Measurements from ENCODE around the gene BCAT1.
"Not testable (repeated sequence)": the region's sequence is repeated elsewhere in the genome, so short reads cannot be mapped to it uniquely, and the experiment has no call there.

The BCAT1 gene

DNA sequence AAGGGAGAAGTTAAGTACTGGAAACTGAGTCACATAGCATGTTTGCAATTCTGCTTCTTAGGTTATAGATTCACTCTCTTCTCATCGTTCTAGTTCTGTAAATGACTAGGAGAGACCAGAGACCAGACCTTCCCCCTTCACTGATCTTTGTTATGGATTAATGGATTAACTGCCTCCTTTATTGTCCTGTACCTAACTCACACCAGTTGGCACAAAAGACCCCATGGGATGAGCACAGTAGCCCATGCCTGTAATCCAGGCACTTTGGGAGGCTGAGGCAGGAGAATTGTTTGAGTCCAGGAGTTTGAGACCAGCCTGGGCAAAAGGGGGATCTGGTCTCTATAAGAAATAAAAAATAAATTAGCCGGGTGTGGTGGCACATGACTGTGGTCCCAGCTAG lies 20.8 kb downstream of the BCAT1 start:
- DNase-seq (ENCODE audit: low read depth, low spot score) = no peak

DNA sequence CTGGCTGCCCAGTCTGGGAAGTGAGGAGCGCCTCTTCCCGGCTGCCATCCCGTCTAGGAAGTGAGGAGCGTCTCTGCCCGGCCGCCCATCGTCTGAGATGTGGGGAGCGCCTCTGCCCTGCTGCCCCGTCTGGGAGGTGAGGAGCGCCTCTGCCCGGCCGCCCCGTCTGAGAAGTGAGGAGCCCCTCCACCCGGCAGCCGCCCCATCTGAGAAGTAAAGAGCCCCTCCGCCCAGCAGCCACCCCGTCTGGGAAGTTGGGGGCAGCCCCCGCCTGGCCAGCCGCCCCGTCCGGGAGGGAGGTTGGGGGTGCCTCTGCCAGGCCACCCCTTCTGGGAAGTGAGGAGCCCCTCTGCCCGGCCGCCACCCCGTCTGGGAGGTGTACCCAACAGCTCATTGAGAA lies 22.8 kb downstream of the BCAT1 start:
- not testable (repeated sequence) for DNase-seq (ENCODE audit: low read depth, low spot score)

DNA sequence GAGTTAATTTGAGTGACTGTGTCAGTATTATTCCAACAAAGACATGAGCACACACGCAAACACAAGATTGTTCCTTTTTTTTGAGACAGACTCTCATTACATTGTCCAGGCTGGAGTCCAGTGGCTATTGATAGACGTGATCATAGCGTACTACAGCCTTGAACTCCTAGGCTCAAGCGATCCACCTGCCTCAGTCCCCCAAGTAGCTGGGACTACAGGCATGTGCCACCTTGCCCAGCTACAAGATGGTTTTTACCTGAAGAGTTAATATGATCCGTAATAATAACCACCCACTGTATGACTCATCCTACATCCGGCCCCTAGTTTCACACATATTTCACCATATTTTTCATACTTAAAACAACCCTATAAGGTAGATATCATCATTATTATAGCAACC lies 26.8 kb downstream of the BCAT1 start:
- no peak for DNase-seq (ENCODE audit: low read depth, low spot score)

DNA sequence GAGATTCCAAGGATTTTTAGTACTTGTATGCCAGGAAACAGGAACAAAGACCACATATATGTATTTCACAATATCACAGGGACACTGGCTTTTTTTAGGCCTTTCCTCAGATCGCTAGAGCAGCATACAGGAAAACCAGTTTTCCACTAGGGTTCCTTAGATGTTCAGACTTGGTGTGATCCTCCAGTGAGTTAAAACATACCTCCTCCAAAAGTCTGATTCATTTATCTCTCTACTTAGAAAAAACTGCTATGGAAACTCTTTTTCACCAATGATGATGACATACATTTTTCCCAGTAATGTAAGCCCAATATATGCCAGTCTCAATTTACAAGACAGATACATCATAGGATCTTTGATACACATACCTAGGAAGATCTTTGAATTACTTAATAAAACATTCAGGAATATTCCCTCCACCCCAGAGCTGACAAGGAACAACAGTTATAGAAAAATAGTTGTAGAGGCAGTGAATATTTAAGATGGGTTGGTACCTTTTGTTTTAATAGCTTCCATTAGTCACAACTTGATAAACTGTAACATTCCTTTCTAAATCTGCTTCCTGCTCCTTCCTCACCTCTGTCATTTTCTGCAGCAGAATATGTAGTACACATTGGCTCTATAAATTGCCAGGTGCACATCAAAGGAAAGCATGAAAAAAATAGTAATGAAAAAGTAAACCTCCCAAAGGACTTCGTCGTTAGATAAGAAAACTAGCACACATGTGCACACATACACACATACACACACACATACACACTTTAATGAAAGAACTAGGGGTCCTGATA lies 27.5 kb downstream of the BCAT1 start:
- DNase-seq (ENCODE audit: low read depth, low spot score) = no peak

DNA sequence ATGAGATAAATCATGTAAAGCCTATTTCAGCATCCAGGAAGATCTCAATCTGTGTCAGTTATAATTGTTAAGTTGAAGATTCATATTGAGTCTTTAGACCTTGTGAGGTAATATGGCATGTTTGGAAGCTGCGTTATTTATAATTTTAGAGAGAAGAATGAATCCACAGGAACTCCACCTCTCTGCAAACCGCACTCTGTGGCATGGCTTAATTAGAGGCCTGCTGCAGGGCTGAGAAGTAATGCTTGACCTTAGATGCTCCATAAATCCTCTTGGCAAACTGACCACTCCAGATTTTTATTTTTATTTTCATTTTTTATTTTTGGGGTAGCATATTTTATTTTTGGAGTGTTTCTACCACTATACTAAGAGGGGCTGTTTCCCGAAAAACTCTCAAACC lies 28.8 kb downstream of the BCAT1 start:
- DNase-seq (ENCODE audit: low read depth, low spot score) = no peak

DNA sequence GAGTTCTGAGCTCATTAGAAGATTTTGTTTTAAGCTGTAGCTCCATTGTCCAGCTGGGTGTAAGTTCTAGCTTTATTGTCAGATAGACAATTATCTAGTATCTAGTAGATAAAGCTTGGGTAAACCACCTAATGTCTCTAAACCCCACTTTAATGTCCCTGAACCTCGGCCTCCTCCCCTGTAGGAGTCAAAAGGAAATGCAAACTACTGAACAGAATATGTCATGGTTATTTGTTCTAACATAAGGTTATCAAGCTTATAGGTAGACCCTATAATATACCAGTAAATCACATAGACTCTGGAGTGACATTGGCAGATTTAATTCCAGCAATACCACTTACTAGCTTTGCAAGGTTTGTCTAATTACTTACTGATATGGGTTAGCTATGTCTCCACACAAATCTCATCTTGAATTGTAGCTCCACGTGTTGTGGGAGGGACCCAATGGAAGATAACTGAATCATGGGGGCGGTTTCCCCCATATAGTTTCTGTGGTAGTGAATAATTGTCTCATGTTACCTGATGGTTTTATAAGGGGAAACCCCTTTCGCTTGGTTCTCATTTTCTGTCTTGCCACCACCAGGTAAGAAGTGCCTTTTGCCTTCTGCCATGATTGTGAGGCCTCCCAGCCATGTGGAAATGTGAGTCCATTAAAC lies 29.4 kb downstream of the BCAT1 start:
- no peak for DNase-seq (ENCODE audit: low read depth, low spot score)

DNA sequence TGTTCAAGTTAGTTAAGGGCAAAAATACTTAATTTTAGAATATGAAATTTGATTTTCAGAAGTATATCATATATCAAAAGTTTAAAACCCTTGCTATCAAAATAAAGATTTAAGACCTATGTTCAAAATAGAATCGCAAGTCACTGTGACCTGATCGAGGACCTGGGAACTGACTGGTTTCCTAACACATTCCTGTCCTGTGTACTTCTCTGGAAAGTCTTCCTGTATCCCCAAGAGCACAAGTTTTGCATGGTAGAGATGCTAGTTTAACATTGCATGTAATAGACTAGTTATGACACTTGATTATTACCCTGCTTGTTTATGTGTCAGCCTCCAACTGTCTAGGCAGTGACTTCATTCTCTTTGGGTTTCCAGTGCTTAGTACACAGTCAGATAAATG lies 30.3 kb downstream of the BCAT1 start:
- no peak for DNase-seq (ENCODE audit: low read depth, low spot score)

DNA sequence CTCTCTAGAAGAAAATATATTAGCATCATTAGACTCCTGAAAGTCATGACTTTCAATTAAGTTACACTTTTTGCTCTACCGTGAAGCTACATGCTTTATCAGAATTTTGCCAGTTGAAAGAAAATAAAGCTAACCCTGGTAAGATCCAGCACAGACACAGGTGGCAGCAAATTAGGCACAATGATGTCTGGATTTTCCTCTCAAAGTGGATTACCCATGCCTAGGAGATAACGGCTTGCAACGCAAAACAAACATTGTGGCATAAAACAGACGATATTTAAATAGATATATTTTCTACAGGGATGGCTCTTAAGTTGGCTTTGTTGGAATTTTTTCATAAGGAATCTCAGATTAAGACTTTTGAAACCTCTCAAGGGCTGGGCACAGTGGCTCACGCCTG lies 33.4 kb downstream of the BCAT1 start:
- DNase-seq (ENCODE audit: low read depth, low spot score) = no peak

DNA sequence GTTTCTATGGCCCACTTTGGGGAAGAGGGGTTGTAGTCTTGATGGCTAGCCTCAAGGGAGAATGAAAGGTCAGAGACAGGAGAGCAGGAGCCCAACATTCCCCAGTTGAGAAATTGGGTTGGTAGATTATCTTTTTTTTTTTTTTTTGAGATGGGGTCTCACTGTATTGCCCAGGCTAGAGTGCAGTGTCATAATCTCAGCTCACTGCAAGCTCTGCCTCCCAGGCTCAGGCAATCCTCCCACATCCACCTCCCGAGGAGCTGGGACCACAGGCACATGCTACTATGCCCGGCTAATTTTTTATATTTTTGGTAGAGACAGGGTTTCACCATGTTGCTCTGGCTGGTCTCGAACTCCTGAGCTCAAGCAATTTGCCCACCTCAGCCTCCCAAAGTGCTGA lies 34.9 kb downstream of the BCAT1 start:
- no peak for DNase-seq (ENCODE audit: low read depth, low spot score)

DNA sequence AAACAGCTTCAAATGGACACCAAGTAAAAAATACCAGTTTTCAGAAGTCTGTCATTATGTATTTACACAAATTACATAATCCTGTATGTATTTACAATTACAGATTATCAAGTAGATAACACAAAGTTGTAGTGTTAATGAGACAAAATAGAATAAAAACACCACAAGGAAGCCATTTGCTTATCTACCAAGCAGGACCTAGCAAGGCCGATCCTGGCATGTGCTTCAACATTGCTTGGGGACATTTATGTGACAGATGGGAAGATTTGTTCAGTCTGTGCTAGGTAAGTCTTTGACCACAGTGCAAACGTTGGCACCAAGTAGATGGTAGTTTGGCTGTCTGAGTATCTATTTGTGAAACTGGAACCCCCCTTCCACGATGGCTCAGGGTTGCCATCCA lies 35.8 kb downstream of the BCAT1 start:
- no peak for DNase-seq (ENCODE audit: low read depth, low spot score)

DNA sequence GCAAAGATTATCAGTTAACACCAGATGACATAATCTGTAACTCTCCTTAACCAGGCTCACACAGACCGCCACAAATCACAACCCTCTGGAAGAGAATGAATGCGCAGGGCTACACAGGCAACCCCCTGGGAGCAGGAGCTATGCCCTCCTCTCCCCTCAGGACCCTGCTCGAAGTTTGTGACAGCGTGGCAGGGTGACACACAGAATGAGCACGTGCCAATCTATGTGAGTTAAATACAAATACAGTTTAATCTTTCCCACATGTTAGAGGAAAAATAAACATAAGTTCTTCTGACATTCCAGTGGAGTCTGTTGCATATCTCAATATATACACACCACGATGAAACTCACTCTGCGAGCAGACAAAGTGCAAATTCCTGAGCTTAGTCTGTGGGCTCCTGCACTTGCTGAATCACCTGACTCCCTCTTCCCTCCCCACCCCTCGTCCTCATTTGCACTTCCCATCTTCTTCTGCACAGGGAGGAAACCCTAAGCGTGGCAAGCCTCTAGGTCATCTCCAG lies 37.6 kb downstream of the BCAT1 start:
- DNase-seq (ENCODE audit: low read depth, low spot score) = no peak

DNA sequence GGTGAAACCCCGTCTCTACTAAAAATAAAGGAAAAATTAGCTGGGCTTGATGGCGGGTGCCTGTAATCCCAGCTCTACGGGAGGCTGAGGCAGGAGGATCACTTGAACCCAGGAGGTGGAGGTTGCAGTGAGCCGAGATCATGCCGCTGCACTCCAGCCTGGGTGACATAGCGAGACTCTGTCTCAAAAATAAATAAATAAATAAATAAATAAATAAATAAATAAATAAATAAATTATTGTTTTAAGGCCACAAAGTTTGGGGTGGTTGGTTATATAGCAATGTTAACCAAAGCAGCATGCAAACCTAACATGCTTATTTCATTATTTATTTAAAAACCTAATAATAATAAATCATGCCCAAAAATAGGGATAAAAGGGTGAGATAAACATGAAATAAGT lies 38.7 kb downstream of the BCAT1 start:
- not testable (repeated sequence) for DNase-seq (ENCODE audit: low read depth, low spot score)

DNA sequence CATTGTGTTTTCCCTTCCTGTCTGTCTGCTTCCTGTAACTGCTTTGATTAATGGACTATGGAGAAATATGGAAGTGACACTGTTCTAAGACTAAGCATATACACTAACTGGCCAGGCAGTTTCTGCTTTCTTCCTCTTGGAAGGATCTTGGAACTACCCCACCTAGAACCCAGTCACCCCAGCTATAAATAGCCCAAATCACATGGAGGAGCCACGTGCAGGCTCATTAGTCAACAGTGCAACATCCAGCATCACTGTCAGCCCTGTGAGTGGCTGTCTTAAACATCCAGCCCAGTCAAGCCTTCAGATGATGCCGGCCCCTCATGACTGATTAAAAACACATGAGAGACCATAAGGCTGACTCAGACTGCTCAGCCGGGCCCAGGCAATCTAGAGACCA lies 39.2 kb downstream of the BCAT1 start:
- DNase-seq (ENCODE audit: low read depth, low spot score) = no peak

DNA sequence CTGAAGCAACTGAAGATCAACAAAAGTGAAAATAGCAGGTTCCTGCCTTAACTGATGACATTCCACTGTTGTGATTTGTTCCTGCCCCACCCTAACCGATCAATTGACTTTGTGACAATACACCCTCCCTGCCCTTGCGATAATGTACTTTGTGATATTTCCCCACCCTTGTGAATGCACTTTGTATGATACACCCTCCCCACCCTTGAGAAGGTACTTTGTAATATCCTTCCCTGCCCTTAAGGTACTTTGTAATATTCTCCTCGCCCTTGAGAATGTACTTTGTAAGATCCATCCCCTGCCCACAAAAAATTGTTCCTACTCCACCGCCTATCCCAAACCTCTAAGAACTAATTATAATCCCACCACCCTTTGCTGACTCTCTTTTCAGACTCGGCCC lies 41.4 kb downstream of the BCAT1 start:
- DNase-seq (ENCODE audit: low read depth, low spot score) = no peak

DNA sequence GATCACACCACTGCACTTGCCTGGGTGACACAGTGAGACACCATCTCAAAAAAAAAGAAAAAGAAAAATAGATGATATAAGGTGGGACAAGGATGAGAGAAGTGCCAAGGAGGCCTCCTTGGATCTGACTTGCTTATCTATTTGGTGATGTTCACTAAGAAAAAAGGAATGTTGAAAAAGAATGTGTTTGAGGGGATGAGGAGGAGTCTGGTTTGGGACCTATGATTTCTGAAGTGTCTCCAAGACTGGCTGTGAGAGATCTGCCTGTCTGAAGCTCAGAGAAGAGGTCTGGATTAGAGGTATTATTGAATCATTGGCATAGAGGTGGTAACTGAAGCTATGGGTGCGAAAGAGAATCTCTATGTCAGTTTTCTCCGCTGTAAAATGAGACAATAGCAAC lies 42.8 kb downstream of the BCAT1 start:
- DNase-seq (ENCODE audit: low read depth, low spot score) = no peak

DNA sequence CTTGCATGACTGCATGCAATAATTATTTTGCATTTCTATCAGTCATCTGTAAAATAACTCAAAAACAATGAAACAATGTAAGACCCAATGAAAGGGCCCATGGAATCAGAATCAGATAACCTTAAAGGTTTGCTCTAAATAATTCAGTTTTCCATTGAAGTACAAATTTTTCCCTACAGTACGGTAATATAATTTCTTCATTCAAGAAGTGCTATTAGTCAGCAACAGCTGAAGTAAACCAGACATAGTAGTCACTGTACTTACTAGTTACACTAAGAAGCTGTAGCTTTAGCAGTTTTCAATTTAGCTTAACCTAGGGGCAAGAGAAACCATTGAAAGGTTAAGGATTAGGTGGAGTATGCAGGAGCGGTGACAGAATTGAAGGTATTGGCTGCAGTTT lies 43.5 kb downstream of the BCAT1 start:
- no peak for DNase-seq (ENCODE audit: low read depth, low spot score)

DNA sequence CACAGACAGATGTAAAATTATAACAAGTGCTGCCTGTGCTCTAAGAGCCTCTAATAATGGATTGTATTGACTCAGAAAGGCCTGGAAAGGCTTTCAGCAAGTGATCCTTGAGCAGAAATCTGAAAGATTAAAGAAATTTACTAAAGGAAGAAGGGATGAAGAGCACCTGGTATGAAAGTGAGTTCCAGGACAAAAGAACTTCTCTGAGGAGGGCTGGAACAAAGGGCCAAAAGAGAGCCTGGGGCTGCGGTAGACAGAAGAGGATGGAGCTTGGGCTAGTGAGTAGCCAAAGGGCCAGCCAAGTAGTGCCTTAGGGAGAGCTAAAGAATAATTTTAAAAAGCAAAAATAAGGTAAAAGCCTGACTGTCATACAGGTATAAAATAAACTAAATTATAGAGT lies 44.0 kb downstream of the BCAT1 start:
- DNase-seq (ENCODE audit: low read depth, low spot score) = no peak

DNA sequence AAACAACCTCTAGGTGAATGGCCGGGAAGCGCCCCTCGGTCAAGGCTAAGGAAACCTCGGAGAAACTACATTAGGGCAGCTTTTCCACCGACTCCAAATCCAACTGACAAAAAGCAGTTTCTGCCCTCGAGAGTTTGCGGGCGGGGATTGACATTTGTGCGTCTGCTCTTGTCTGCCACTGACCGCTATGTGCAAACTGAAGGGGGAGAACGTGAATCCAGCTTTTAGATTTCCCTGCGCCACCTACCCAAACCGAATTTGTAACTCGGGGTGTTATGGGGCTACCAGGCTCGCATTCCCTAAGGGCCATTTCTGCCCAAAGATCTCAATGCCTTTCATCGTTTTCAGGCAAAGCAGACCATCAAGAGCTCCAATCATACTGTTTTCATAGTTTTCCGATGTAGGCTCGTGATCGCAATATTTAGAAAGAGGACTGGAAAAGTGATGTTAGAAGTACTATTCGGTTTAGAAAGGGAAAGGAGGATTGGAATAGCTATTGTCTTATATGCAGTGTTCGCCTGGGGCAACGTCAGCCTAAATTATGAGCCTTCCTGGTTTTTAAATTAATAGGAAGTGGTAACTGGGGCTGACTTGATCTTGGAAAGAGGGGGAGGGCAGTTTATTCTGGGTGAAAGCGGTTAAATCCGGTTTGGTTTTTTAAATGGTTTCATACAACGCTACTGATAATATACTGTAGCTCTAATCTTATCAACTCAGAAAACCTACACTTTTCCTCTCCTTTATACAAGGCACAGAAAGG lies 45.4 kb downstream of the BCAT1 start:
- DNase-seq (ENCODE audit: low read depth, low spot score) = no peak

DNA sequence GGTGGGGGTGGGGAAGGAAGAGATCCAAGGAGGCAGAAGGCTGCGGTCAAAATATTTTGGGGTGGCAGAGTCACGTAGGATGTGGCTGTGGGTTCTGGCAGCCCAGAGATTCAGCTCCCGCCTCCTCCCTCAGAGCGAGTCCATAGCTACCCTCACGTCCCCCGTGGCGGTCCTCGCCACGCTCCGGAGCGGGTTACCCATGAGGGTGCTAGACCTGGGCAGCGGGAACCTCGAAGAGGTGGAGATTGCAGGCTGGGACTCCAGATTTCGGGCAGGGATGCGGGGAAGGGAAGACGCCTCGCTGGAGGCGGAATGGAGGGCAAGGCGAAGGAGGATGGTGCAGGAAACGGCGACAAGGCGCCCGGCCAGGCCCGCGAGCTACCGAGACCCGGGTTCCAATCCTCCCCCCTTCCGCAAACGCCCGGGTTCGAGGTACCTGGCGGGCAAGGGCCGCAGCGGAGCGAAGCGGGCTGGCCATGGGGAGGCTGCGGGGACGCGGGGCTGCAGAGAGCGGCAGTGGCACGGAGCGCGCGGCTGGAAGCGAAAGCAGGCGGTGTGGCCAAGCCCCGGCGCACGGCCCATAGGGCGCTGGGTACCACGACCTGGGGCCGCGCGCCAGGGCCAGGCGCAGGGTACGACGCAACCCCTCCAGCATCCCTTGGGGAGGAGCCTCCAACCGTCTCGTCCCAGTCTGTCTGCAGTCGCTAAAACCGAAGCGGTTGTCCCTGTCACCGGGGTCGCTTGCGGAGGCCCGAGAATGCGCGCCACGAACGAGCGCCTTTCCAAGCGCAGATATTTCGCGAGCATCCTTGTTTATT lies 46.2 kb downstream of the BCAT1 start:
- no peak for DNase-seq (ENCODE audit: low read depth, low spot score)

DNA sequence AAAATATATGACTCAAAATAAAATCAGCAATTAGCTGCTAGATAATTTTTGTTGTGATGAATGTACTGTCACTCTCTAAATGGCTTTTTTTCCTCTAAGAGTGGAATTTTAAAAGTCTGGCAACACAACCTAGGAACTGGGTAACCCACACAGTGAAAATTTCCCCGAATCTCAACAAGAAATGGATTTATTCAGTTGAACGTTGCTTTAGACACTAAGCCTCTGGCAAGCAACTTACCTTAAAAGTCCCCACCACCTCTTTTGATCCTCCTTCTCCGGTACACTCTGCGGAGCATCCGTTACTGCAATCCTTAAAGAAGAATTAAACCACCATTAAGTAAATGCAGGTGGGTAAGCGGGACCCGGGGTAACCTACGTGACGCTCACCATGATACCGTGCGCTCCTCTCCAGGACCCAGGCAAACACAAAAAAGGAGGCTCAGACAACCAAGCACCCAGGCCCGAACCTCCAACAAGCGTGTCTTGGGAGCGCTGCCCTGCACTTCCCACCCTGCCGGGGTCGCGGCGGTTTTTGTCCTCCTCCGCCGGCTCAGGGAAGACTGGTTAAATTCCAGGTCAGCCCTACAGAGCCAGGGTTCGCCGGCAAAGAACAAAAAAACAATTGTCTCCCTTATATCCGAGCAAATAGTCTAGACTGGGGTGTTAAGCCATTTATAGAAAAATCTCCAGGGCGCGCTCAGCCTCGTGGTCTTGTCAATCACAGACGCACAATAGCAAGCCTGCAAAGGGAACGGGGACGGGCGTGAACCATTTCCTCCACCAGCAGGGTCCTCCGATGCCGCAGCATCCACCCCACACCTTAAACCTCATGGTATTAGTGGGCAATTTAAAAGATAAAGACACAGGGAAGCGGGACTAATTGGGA lies 47.1 kb downstream of the BCAT1 start:
- DNase-seq (ENCODE audit: low read depth, low spot score) = no peak

DNA sequence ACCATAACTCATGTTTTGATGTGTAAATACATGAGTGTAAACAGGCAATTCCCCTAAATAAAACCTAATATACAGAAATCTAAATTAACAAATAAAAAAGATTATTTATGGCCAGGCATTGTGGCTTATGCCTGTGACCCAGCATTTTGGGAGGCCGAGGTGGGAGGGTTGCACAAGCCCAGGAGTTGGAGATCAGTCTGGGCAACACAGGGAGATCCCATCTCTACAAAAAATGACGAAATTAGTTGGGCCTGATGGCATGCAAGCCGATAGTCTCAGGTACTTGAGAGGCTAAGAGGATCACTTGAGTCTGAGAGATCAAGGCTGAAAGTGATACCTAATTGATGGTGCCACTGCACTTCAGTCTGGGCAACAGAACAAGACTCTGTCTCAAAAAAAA lies 48.7 kb downstream of the BCAT1 start:
- DNase-seq (ENCODE audit: low read depth, low spot score) = no peak
